GM19468 (cell line): ENCODE data around the gene ASGR2.

Source experiments
- ATAC-seq: cut with Tn5 transposase; IDR thresholded peaks from one replicate; pipeline ENCODE4 v1.9.1; 2021; ENCODE audit warnings: mild to moderate bottlenecking, moderate library complexity, moderate number of reproducible peaks; ENCODE audit not compliant: unreplicated experiment; ENCODE audit errors: extremely low read depth

The ASGR2 gene

DNA sequence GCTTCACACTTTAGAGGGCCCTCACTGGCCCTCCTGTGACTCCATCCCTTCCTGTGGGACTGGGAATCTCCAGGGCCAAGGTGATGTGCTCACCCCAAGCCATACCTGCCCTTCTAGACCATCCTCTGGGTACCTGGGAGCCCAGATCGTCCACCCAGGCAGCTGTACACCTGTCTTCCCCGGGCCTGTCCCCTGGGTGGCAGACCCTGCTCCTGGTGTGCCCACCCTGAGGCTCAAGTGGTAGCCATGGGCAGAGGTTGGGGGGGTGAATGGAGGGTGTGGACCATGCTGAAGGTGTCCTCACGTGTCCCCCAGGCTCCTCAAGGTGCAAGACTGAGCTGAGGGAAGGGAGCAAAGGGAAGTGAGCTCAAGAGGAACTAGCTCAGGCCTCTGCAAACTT, 43.9 kb downstream of the ASGR2 start:
- no peak for ATAC-seq

GRCh38 chr17:7068268-7068667, 46.4 kb downstream of the ASGR2 start:
- no peak for ATAC-seq

GRCh38 chr17:7067198-7067597, 47.4 kb downstream of the ASGR2 start:
- no peak for ATAC-seq

- no peak for ATAC-seq
These were observed 50.4 kb downstream of the ASGR2 start for GRCh38 chr17:7064261-7064660.

DNA sequence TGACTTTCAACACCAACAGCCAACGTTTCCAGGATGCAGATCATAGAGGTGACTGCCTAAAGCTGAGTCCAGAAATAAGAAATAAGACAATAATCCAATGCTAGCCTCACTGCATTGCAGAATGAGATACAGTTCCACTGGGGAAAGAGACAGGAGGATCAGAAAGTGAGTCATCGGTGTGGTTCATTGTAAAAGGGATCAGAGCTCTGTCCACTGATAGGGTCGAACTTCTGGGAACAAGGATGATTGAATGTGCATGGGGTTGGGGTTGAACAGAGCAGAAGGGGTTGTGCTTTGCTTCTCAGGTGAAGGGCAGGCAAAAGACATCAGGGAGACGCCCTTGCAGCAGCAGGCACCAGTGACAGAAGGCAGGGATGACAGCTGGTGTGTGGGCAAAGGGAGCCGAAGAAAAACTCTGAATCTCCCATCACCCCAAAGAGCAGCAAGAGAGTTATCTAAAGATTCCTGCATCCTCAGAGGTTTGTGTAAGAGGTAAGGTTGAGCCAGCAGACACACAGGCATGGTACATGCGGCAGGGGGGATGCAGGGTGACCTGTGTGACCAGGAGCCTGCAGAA, 51.0 kb downstream of the ASGR2 start:
- no peak for ATAC-seq

- ATAC-seq = no peak
These were observed 54.3 kb downstream of the ASGR2 start for GRCh38 chr17:7060165-7060891.

DNA sequence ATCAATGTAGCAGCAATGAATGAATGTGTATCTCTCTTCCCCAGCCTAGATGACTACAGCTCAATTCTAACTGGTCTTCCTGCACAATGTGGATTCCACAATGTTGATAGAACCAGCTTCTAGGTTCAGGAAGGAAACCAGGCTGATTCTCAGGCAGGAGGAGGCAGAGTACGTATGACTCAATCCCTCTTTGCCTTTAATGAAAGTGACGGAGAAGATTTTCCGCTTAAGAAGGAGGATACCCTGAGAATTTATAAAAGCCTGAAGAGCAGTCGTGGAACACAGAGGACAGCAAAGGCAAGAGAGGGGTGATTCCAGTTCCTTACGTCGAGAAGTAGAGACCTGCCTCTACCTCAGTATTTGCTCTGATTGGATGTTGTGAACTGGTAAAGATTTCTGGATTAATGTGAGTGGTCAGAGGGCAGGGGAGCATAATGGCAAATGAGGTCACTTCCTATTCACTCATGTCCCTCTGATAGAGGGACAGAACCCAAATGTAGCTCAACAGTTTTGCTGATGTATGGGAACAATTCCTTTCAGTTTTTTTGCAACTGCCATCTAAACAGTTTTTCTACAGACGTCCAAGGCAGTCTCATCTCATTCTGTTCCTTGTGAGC, 55.7 kb downstream of the ASGR2 start:
- no peak for ATAC-seq

GRCh38 chr17:7056386-7056785, 58.2 kb downstream of the ASGR2 start:
- no peak for ATAC-seq
